ENCODE data around the gene HSPB6.

DNA sequence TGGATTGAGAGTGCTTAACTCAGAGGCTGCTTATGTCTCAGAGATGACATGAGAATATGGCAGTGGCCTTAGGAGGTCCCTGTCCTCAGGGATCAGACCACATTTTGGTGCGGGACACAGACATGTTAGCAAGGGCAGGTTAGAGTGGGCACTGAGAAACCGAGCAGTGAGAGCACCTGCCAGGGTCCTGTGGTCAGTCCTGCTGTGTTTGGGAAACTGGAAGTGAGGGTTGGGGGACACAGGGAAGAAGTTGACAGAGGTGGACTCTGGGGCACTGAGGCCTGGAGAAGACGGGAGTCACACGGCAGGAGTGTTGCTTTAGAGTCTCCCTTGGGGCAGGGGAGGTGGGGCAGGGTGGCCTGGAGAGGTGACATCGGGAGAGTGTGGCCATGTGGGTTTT, 21.9 kb downstream of the HSPB6 start:
- TF ChIP-seq CTCF (IDR thresholded peaks at IDR 0.05; ENCODE audit: low read depth, low read length, poor library complexity, severe bottlenecking) (no peak), EZH2phosphoT487 (IDR thresholded peaks at IDR 0.05; ENCODE audit: borderline replicate concordance, low read length) (no peak)

All from DOHH2 (cell line).